Renal cortex interstitium (tissue), 11 donors: ENCODE data around the gene SCUBE1. TPM values are rescaled to one million over a fixed set of nuclear protein-coding genes. Genes with fewer than 3 reads are reported as not detected.

Experiments
- DNase-seq, 11 donors: peaks; one replicate each; pipeline ENCODE4 v3.0.0-alpha.2; 2013; ENCODE audit warnings: low read depth in 9 of 11, low spot score in 4 of 11; ENCODE audit errors: extremely low read depth in 1 of 11
- polyA plus RNA-seq, 3 donors: library from polyadenylated mRNA; unstranded; fragments of 120-200 nt; gene quantifications; one replicate each; pipeline ENCODE4 v1.2.1, GENCODE V29; 2013; ENCODE audit not compliant: insufficient read length in 3 of 3

Gene SCUBE1
- polyA plus RNA-seq, 3 donors, result 8.7 to 11.6 (median 10.9) TPM

GRCh38 chr22:43200031-43200430 lies 143.1 kb downstream of the SCUBE1 start:
- DNase-seq, result no peak

DNA sequence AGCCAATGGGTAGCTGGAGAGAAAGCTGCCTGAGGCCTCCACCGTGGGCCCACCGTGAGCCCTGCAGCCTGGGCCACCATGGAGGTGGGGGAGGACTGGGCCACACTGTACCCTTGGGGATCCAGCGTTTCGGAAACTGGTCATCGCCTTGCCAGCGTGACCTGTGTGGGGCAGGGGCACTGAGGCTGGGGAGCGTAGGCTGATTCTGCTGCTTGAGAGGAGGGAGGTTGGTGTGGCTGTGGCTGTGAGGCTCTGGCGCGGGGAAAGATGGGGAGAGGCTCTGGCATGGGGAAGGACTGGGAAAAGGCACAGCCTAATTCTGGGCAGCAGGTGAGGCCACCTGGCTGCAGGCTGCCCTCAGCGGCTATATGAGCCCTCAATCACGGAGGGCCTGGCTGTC lies 143.6 kb downstream of the SCUBE1 start:
- no peak for DNase-seq

- no peak for DNase-seq
These were observed 144.2 kb downstream of the SCUBE1 start for GRCh38 chr22:43198936-43199335.

DNA sequence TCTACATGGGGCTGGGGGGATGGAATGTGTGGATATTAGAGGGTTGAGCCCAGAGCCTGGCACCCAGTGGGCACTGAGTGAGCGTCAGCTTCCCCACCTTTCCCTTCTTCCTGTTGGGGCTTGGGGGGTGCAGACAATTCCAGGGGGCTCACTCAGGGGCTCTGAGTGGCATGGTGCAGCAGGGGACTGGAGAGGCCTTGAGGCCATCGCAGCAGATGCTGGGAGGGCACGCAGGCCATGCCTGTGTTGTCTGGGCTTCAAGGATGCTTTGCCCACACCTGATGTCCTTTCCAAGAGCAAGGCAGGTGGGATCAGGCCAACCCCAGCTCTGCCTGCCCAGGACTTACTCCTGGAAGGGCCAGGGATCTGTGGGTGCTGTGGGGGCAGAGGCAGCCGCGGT lies 145.0 kb downstream of the SCUBE1 start:
- no peak for DNase-seq

GRCh38 chr22:43197271-43197941 lies 145.8 kb downstream of the SCUBE1 start:
- no peak for DNase-seq

DNA sequence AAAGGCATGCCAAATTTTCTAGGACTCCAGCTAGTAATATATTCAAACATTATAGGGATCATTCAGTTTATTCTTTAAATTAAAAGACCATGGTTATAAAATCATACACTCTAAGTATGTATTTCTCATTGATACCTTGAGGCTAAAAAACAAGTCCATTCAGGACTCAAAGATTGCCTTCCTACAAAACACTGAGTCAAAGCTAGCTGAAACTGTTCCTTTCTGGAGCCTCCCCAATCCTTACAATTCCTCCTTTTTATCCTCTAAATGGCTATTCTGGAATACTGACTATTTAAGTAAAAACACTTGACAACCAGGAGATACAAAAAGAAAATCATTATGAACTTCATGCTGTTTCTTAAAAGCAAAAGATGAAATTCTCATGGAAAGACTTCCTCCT lies 151.3 kb downstream of the SCUBE1 start:
- no peak for DNase-seq

DNA sequence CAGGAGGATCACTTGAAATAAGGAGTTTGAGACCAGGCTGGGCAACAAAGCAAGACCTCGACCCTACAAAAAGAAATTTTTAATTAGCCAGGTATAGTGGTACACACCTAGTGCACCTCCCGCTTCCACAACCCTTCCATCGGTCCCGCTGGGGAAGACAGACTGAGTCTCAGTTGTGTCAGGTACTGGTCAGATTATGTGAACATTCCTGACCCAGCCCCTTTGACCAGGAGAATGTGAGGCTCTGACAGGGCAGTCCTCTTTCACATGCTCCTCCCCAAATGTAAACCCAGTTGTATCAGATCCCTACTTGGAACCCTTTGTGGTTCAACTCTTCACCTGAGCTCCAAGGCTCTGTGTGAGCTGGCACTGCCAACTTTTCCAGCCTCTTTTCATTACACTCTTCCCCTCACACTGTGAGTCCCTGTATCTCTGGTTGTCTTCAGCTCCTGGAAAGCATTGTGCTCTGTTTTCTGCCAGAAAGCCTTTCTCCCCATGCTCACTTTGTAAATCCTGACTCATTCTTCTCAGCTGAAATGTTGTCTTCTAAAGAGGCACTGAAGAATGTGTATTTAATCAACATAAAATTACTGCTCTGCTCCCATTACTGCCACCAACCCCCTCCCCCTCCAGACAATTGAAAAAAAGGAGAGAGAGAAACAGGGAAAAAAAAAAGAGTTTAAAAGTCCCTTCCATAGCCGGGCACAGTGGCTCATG lies 154.2 kb downstream of the SCUBE1 start:
- no peak for DNase-seq

- peak; percentile 91 to 95 (median 94) for DNase-seq
These were observed 155.7 kb downstream of the SCUBE1 start for GRCh38 chr22:43187171-43188099.

- DNase-seq, result peak in 4 of 11 donors; percentile 23 to 59 (median 47)
These were observed 156.7 kb downstream of the SCUBE1 start, which contains the start of gene TTLL12 for GRCh38 chr22:43186272-43187170. Gene TTLL12 (minus strand): TSS chr22:43187134. CDS start chr22:43187069, 65 bp downstream.

- peak in 1 of 11 donors; percentile 28 for DNase-seq
These were observed 157.3 kb downstream of the SCUBE1 start for GRCh38 chr22:43185860-43186261.

GRCh38 chr22:43183496-43184277 lies 159.5 kb downstream of the SCUBE1 start:
- DNase-seq, result no peak

DNA sequence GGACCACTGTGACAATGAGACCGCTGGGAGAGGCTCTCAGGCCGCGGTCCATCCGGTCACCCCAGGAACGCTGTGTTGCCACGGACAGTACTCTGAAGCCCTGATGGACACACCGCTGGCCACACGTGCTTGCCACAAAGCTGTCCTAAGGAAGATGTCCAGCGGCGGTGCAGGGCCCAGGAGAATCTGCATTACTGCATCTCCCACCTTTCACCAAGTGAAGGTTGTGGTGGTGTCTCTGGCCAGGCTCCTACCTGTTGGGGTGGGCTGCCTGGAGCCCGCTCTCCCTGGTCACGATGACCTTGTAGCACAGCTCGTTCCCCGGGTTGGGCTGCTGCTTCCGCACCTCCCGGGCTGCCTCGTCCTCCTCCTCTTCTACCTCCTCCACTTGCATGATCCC lies 160.4 kb downstream of the SCUBE1 start:
- DNase-seq, result no peak

GRCh38 chr22:43182118-43182517 lies 161.1 kb downstream of the SCUBE1 start:
- DNase-seq, result no peak

GRCh38 chr22:43181321-43182076 lies 161.7 kb downstream of the SCUBE1 start:
- DNase-seq, result no peak

- DNase-seq, result no peak
These were observed 162.5 kb downstream of the SCUBE1 start for GRCh38 chr22:43180670-43181069.

GRCh38 chr22:43179911-43180195 lies 163.3 kb downstream of the SCUBE1 start:
- DNase-seq, result no peak

DNA sequence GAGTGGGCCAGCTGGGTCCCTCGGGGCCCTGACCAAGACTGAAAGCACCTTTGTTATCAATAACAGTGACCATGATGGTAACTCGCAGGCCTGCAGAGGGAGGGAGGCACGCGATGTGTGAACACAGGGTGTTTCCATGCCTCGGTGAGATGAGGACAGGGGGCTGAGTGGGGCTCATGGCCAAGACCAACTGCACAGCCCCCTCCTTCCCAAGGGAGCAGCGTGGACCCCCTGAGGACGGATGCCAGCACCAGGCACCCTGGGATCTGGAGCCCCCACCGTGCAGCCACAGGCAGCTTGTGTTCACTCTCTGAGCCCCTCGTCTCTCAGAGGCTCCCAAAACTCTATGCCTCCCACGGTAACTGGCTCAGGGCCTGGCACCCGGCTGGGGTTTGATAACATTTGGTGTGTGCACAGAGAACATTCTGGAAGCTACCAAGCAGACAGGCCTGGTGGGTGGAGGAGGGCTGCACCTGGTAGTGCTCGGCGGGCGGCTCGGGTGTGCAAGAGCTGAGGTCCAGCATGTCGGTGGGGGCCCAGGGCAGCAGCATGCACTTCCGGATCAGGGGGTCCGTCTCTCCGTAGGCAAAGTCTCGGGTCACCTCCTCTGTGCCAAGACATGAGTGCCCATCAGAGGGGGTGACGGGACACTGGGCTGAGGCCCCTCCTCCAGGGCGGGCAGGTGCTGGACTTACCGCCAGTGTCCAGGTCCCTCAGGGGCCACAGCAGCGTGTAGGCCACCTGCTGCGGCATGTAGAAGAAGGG lies 163.8 kb downstream of the SCUBE1 start:
- no peak for DNase-seq
